HepG2 (cell line): ENCODE results near the gene OR2C1. TPM values are rescaled to one million over a fixed set of nuclear protein-coding genes. Genes with fewer than 3 reads are reported as not detected.

Source experiments
- AHR ChIP-seq: IDR thresholded peaks from 2 replicates; pipeline ENCODE4 v1.6.1; 2018; ENCODE audit warnings: missing genetic modification reagents, missing compliant biosample characterization
- ASH2L ChIP-seq: fragments of 300-600, 200-600 bp; sonication (generic); IDR thresholded peaks from 2 replicates; pipeline ENCODE4 v1.7.0; 2017; ENCODE audit warnings: low read depth, mild to moderate bottlenecking, moderate library complexity, mixed read lengths, low read length; ENCODE audit not compliant: insufficient read length
- CAMTA2 ChIP-seq: sonication (generic); formaldehyde crosslinking; IDR thresholded peaks from 2 replicates; pipeline ENCODE4 v1.4.0; 2020; ENCODE audit warnings: mild to moderate bottlenecking, missing genetic modification reagents, borderline replicate concordance
- ELF4 ChIP-seq: sonication (generic); formaldehyde crosslinking; IDR thresholded peaks from 2 replicates; pipeline ENCODE4 v1.5.0; 2020; ENCODE audit warnings: missing genetic modification reagents, mild to moderate bottlenecking, moderate library complexity, borderline replicate concordance
- FIP1L1 ChIP-seq: fragments of 200-400 bp; formaldehyde crosslinking; IDR thresholded peaks from 2 replicates; pipeline ENCODE4 v1.6.1; 2018; ENCODE audit warnings: low read depth, mild to moderate bottlenecking, low read length, moderate library complexity, borderline replicate concordance; ENCODE audit not compliant: insufficient read depth
- FLYWCH1 ChIP-seq: sonication (generic); formaldehyde crosslinking; IDR thresholded peaks from 2 replicates; pipeline ENCODE4 v1.8.1; 2023; ENCODE audit warnings: mild to moderate bottlenecking, missing genetic modification reagents
- KDM5B ChIP-seq: sonication (generic); formaldehyde crosslinking; IDR thresholded peaks from 2 replicates; pipeline ENCODE4 v1.4.0; 2020; ENCODE audit warnings: missing genetic modification reagents, mild to moderate bottlenecking, borderline replicate concordance
- NFIB ChIP-seq: sonication (generic); formaldehyde crosslinking; IDR thresholded peaks from 2 replicates; pipeline ENCODE4 v1.9.0; 2021; ENCODE audit warnings: missing genetic modification reagents, mild to moderate bottlenecking, borderline replicate concordance
- SALL1 ChIP-seq: sonication (generic); formaldehyde crosslinking; IDR thresholded peaks from 2 replicates; pipeline ENCODE4 v1.8.0; 2022; ENCODE audit warnings: mild to moderate bottlenecking, missing genetic modification reagents
- SNAI1 ChIP-seq: sonication (generic); formaldehyde crosslinking; IDR thresholded peaks from 2 replicates; pipeline ENCODE4 v1.5.0; 2020; ENCODE audit warnings: mild to moderate bottlenecking, missing genetic modification reagents, borderline replicate concordance
- ZFP62 ChIP-seq: sonication (generic); formaldehyde crosslinking; IDR thresholded peaks from 2 replicates; pipeline ENCODE4 v1.4.0; 2020; ENCODE audit warnings: missing genetic modification reagents
- ZNF432 ChIP-seq: sonication (generic); formaldehyde crosslinking; IDR thresholded peaks from 2 replicates; pipeline ENCODE4 v1.5.0; 2020; ENCODE audit warnings: missing genetic modification reagents, mild to moderate bottlenecking, borderline replicate concordance
- ZNF441 ChIP-seq: sonication (generic); formaldehyde crosslinking; IDR thresholded peaks from 2 replicates; pipeline ENCODE4 v1.7.0; 2021; ENCODE audit warnings: missing genetic modification reagents, borderline replicate concordance
- ZNF678 ChIP-seq: sonication (generic); formaldehyde crosslinking; IDR thresholded peaks from 2 replicates; pipeline ENCODE4 v1.4.0; 2020; ENCODE audit warnings: mild to moderate bottlenecking, missing genetic modification reagents
- polyA plus RNA-seq, 8 experiments: library from polyadenylated mRNA; depleted of rRNA in 3 of 8; stranded (reverse) in 7 of 8; unstranded in 1 of 8; fragments of >200 nt; fragmentation: Illumina TruSeq in 4 of 8; extraction: Trizol in 4 of 8; gene quantifications; 2 replicates each; pipeline versions ENCODE4 v1.2.1 to v1.2.3, GENCODE V29; 2011 to 2016; ENCODE audit warnings: low read depth in 4 of 8, missing spikeins in 1 of 8, mixed read lengths in 1 of 8; ENCODE audit not compliant: insufficient read depth in 1 of 8
- total RNA-seq, 5 experiments: library from RNA; depleted of rRNA; stranded (reverse); fragments of >200 nt; fragmentation: Illumina TruSeq; extraction: Trizol; gene quantifications; 2 replicates each; pipeline ENCODE4 v1.2.3, GENCODE V29; 2016; ENCODE audit warnings: low read depth in 1 of 5
- TF ChIP-seq, protein P1 (sequence below), 2 experiments: fragments of 450-650 bp in 1 of 2; sonication (generic) in 1 of 2; formaldehyde crosslinking in 1 of 2; IDR thresholded peaks; 2 replicates each; pipeline versions ENCODE4 v1.6.1 to v1.8.0; 2016 to 2022; ENCODE audit warnings: antibody characterized with exemption in 1 of 2, mild to moderate bottlenecking in 1 of 2, missing genetic modification reagents in 1 of 2
- TF ChIP-seq, protein P2 (sequence below): IDR thresholded peaks from 2 replicates; pipeline ENCODE4 v1.6.1; 2016; ENCODE audit warnings: mild to moderate bottlenecking
- TF ChIP-seq, protein P3 (sequence below): sonication (generic); formaldehyde crosslinking; IDR thresholded peaks from 2 replicates; pipeline ENCODE4 v1.4.0; 2020; ENCODE audit warnings: mild to moderate bottlenecking, missing genetic modification reagents

Gene OR2C1
- total and polyA plus RNA-seq, 2 of the 13 experiments (the other 11 are each of a cell fraction or from before 2014, with no cell fraction given), result not detected

DNA sequence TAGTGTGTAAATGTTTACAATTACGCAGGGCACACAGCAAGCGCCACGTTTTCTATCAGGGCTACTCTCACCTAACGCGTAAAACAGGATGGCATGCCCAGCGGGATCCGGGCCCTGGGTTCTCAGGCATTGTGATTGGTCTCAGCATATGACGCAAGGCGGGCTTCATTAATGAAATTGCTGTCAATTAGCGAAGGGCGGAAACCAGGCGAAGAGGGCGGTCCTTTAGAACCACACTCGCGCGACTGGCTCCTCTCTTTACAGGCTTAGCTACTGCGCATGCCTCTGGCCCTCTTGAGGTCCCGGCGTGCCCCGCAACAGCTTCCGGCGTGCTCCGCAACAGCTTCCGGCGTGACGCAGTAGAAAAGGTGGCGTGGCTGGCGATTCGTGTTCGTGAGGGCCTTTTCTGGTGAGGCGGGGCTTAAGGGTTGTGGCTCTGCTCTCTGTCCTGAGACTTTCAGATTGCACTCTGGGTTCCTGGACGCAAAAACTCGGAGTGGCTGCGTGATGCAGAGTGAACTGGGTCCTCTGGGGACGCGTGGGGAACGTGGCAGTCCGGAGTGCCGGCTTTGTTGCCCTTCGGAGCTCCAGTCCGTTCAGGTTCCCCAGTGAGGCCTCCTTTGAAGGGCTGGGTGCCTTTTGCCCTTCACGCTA, 9.2 kb downstream of the OR2C1 start (continued):
- TF ChIP-seq, protein P1, sequence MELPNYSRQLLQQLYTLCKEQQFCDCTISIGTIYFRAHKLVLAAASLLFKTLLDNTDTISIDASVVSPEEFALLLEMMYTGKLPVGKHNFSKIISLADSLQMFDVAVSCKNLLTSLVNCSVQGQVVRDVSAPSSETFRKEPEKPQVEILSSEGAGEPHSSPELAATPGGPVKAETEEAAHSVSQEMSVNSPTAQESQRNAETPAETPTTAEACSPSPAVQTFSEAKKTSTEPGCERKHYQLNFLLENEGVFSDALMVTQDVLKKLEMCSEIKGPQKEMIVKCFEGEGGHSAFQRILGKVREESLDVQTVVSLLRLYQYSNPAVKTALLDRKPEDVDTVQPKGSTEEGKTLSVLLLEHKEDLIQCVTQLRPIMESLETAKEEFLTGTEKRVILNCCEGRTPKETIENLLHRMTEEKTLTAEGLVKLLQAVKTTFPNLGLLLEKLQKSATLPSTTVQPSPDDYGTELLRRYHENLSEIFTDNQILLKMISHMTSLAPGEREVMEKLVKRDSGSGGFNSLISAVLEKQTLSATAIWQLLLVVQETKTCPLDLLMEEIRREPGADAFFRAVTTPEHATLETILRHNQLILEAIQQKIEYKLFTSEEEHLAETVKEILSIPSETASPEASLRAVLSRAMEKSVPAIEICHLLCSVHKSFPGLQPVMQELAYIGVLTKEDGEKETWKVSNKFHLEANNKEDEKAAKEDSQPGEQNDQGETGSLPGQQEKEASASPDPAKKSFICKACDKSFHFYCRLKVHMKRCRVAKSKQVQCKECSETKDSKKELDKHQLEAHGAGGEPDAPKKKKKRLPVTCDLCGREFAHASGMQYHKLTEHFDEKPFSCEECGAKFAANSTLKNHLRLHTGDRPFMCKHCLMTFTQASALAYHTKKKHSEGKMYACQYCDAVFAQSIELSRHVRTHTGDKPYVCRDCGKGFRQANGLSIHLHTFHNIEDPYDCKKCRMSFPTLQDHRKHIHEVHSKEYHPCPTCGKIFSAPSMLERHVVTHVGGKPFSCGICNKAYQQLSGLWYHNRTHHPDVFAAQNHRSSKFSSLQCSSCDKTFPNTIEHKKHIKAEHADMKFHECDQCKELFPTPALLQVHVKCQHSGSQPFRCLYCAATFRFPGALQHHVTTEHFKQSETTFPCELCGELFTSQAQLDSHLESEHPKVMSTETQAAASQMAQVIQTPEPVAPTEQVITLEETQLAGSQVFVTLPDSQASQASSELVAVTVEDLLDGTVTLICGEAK (IDR thresholded peaks at IDR 0.05), result peak; percentile 58
- TF ChIP-seq, protein P1 (CRISPR knock-in tag; IDR thresholded peaks at IDR 0.05), result no peak
- TF ChIP-seq AHR (CRISPR knock-in tag) (no peak; the same call in 1 of the 2 replicates), ASH2L (no peak), ZNF432 (no peak), FIP1L1 (no peak), ELF4 (CRISPR knock-in tag) (no peak), NFIB (CRISPR knock-in tag) (no peak), SNAI1 (CRISPR knock-in tag) (no peak), ZFP62 (no peak), ZNF678 (CRISPR knock-in tag) (no peak), ZNF441 (no peak), SALL1 (peak; percentile 32; the same call in 1 of the 2 replicates), CAMTA2 (no peak), FLYWCH1 (CRISPR knock-in tag) (no peak), KDM5B (CRISPR knock-in tag) (no peak)
- TF ChIP-seq, protein P2, sequence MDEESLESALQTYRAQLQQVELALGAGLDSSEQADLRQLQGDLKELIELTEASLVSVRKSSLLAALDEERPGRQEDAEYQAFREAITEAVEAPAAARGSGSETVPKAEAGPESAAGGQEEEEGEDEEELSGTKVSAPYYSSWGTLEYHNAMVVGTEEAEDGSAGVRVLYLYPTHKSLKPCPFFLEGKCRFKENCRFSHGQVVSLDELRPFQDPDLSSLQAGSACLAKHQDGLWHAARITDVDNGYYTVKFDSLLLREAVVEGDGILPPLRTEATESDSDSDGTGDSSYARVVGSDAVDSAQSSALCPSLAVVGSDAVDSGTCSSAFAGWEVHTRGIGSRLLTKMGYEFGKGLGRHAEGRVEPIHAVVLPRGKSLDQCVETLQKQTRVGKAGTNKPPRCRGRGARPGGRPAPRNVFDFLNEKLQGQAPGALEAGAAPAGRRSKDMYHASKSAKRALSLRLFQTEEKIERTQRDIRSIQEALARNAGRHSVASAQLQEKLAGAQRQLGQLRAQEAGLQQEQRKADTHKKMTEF, result no peak
- TF ChIP-seq, protein P3, sequence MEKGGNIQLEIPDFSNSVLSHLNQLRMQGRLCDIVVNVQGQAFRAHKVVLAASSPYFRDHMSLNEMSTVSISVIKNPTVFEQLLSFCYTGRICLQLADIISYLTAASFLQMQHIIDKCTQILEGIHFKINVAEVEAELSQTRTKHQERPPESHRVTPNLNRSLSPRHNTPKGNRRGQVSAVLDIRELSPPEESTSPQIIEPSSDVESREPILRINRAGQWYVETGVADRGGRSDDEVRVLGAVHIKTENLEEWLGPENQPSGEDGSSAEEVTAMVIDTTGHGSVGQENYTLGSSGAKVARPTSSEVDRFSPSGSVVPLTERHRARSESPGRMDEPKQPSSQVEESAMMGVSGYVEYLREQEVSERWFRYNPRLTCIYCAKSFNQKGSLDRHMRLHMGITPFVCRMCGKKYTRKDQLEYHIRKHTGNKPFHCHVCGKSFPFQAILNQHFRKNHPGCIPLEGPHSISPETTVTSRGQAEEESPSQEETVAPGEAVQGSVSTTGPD, result no peak
